ENCODE measurements around the gene DNAJA4. TPM values are rescaled to one million over a fixed set of nuclear protein-coding genes. Genes with fewer than 3 reads are reported as not detected.

The DNAJA4 gene
- total RNA-seq, 6 experiments from 2014 or later = 0.14 to 0.38 (median 0.17) TPM; not detected in 1

GRCh38 chr15:78291052-78291451, 26.7 kb downstream of the DNAJA4 start:
- peaks cover 22% of the 10 kb centered on the region; the same call in 1 of the 2 replicates for H3K36me3 Mint-ChIP-seq (ENCODE audit: low read depth)
- no peaks in the 10 kb centered on the region for H3K27me3 Mint-ChIP-seq (ENCODE audit: insufficient read depth)
- H3K9me3 Mint-ChIP-seq = no peaks in the 10 kb centered on the region
- H3K4me1 Mint-ChIP-seq (ENCODE audit: low read depth) = 0 out of 2 replicates have a peak, but pooled peaks cover 5% of the 10 kb centered on the region
- no peak overlapping the region for H3K27ac Mint-ChIP-seq
- TF ChIP-seq CTCF (IDR thresholded peaks at IDR 0.05) = no peak
- H3K4me3 Mint-ChIP-seq = no peak overlapping the region
- no peak for DNase-seq

DNA sequence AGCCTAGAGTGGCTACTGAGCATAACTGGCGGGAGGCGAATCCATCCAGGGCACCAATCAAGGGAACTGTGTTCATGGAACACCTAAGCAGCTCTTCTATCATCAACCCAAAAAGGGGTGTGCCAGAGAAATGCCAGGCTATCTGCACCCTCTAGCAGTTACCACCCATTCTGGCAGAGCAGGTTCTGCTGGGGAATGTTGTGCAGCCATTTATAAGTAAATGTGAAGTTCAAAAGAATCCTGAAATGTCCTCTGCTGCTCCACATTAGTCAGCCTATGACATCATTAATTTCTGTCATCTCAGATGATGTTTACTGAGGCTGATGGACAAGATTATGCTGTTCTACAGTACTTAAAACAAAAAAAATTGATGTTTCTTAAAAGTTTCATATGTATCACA, 27.3 kb downstream of the DNAJA4 start:
- TF ChIP-seq CTCF (IDR thresholded peaks at IDR 0.05) = no peak
- H3K9me3 Mint-ChIP-seq = no peaks in the 10 kb centered on the region
- no peak overlapping the region for H3K4me3 Mint-ChIP-seq
- DNase-seq = no peak
- peaks cover 17% of the 10 kb centered on the region; the same call in 1 of the 2 replicates for H3K36me3 Mint-ChIP-seq (ENCODE audit: low read depth)
- no peaks in the 10 kb centered on the region for H3K27me3 Mint-ChIP-seq (ENCODE audit: insufficient read depth)
- 0 out of 2 replicates have a peak, but pooled peaks cover 5% of the 10 kb centered on the region for H3K4me1 Mint-ChIP-seq (ENCODE audit: low read depth)
- H3K27ac Mint-ChIP-seq = no peak overlapping the region

DNA sequence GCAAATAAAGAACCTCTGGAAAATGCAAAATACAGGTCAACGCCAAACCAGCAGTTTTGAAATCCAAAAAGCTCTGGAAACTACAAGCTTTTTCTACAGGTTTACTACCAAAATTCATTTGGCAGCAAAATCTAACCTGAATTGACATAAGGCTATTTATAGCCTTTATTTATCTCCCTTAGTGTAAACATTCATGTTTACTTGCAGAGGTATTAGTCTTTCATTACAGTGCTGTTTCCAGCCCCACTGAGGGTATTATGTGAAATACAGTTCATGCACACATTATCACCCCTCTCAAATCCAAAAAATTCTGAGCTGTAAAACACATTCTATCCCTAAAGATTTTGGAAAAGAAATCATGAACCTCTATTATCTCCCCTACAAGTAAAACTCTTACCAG, 27.9 kb downstream of the DNAJA4 start:
- Mint-ChIP-seq H3K27ac (no peak overlapping the region), H3K4me1 (ENCODE audit: low read depth) (0 out of 2 replicates have a peak, but pooled peaks cover 5% of the 10 kb centered on the region), H3K27me3 (ENCODE audit: insufficient read depth) (no peaks in the 10 kb centered on the region), H3K9me3 (no peaks in the 10 kb centered on the region), H3K36me3 (ENCODE audit: low read depth) (peaks cover 17% of the 10 kb centered on the region; the same call in 1 of the 2 replicates), H3K4me3 (no peak overlapping the region)
- no peak for TF ChIP-seq CTCF (IDR thresholded peaks at IDR 0.05)
- no peak for DNase-seq

DNA sequence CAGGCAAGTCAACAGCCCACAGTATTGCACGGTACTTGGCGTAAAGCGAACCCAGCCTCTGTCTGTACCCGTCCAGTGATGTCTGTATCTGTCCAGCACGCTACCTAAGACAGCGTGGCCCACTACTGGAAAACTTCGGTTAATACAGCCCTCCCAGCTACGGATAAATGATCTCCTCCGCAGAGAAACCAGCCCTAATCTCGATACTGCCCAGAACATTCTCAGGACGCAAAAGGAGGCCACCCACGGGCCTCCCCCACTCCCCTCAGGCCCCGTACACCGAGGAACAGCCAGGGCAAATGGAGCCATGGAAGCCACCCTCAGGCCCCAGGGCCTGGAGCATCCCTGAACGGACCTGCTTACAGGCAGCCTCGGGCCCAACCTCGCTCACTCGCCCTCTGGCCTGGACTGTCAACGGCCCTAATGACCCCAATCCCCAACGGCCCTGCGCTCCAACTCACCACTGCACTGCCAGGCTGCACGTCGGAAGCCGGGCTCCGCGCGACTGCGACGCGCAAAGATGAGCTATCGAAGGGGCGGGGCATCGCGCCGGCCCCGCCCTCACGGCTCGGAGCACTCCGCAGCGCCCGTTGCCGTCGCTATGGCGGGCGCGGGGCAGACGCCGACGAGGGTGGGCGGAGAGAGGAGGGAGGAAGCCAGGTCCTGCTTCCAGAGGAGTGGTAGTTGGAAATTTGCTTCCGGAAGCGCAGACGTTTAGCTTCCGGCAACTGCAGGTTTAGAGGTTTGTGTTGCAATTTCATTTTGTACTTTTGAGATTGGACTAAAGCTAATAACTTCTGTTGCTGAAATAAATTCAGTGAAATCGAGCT, 35.0 kb downstream of the DNAJA4 start, which contains the start of gene SKIC8:
Gene SKIC8, minus strand, starts transcription at position 509 of the 830 bp plus-strand sequence. CDS start 3,923 bp downstream, outside the sequence.
- peaks cover 2% of the 10 kb centered on the region for H3K27me3 Mint-ChIP-seq (ENCODE audit: insufficient read depth)
- peaks cover 45% of the 10 kb centered on the region for H3K4me1 Mint-ChIP-seq (ENCODE audit: low read depth)
- peak within 1 kb of the TSS; percentile 90 for H3K27ac Mint-ChIP-seq
- H3K4me3 Mint-ChIP-seq = peak within 1 kb of the TSS; percentile 96
- peak; percentile 86 for DNase-seq
- peak; percentile 36 for TF ChIP-seq CTCF (IDR thresholded peaks at IDR 0.05)
- H3K9me3 Mint-ChIP-seq = no peaks in the 10 kb centered on the region
- H3K36me3 Mint-ChIP-seq (ENCODE audit: low read depth) = 0 out of 2 replicates have a peak, but pooled peaks cover 13% of the 10 kb centered on the region

DNA sequence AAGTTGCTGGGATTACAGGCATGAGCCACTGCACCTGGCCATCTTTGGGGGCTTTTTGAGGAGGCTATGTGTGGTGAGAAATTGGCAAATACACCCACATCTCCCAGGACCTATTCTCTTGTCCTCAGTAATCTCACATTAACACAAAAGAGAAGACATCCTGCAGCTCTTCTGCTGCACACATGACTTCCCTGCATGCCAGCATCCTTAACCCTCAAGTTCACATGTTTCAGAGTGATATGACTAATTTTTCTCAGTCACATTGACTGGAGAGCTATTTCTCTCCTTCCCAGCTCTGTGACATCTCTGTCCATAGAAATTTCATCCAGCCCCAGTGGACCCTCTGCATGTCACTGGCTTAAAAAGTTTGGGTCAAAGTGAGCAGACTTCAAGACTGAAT, 37.0 kb downstream of the DNAJA4 start:
- H3K4me3 Mint-ChIP-seq = peak overlapping the region; percentile 39
- 0 out of 2 replicates have a peak overlapping the region, but pooled peaks have one; percentile 8 for H3K27ac Mint-ChIP-seq
- H3K4me1 Mint-ChIP-seq (ENCODE audit: low read depth) = peaks cover 61% of the 10 kb centered on the region
- H3K36me3 Mint-ChIP-seq (ENCODE audit: low read depth) = 0 out of 2 replicates have a peak, but pooled peaks cover 4% of the 10 kb centered on the region
- DNase-seq = no peak
- peaks cover 5% of the 10 kb centered on the region for H3K27me3 Mint-ChIP-seq (ENCODE audit: insufficient read depth)
- no peak for TF ChIP-seq CTCF (IDR thresholded peaks at IDR 0.05)
- H3K9me3 Mint-ChIP-seq = no peaks in the 10 kb centered on the region
